ENCODE data around the gene RUNX2.

- TF ChIP-seq CTCF (optimal IDR thresholded peaks at IDR 0.05 in 1 of 3, IDR thresholded peaks at IDR 0.05 in 1 of 3, conservative IDR thresholded peaks at IDR 0.05 in 1 of 3; ENCODE audit: extremely low read depth in 1 of 3, insufficient read depth in 2 of 3, low read length in 3 of 3): no peak
- TF ChIP-seq EZH2 (IDR thresholded peaks at IDR 0.05; ENCODE audit: low read length): no peak
These were observed 333.5 kb downstream of the RUNX2 start for GRCh38 chr6:45661661-45662060.
